Measurements from ENCODE around the gene SLC38A2. TPM values are rescaled to one million over a fixed set of nuclear protein-coding genes. Genes with fewer than 3 reads are reported as not detected.
A peak's percentile ranks its signal among the peaks of the same experiment; 100 is the strongest.
"Not testable (repeated sequence)": the region's sequence is repeated elsewhere in the genome, so short reads cannot be mapped to it uniquely, and the experiment has no call there.

The SLC38A2 gene
- total RNA-seq, 1 donor from 2014 or later = 144 TPM

DNA sequence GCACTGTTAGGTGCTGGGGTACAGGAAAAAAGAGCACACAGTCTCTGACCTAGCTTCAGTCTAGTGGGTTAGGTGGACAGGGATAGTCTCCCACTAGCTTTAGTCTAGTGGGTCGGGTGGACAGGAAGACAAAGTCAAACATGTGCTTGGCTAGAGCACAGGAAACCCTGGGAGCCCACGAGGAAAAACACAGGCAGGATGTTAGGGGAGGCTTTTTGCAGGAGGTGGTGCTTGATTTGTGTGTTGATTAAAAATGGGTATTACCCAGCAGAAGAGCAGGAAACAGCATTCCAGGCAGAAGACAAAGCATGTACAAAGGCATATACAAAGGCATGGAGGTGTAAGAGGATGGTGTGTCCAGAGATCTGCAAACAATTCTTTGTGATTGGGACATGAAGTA is 23.3 kb downstream of the SLC38A2 start:
- no peak overlapping the region for H3K4me3 ChIP-seq (ENCODE audit: low read length in 3 of 3)
- H3K9ac ChIP-seq (ENCODE audit: low read depth in 1 of 3, low read length in 3 of 3) = no peak overlapping the region
- no peak overlapping the region for H3K27ac ChIP-seq (ENCODE audit: low read depth, low read length)
- peaks cover 0 to 6% (median 6%) of the 10 kb centered on the region in 3 donors for H3K4me1 ChIP-seq (ENCODE audit: control insufficient read depth in 3 of 3, insufficient read depth in 3 of 3, low read length in 3 of 3)
- no peaks in the 10 kb centered on the region for H3K27me3 ChIP-seq (ENCODE audit: control insufficient read depth in 3 of 3, insufficient read depth in 3 of 3, low read length in 3 of 3)
- H3K36me3 ChIP-seq (ENCODE audit: control insufficient read depth in 3 of 3, insufficient read depth in 3 of 3, low read length in 3 of 3) = no peaks in the 10 kb centered on the region
- H3K9me3 ChIP-seq (ENCODE audit: control insufficient read depth in 3 of 3, low read length in 3 of 3) = no peaks in the 10 kb centered on the region

DNA sequence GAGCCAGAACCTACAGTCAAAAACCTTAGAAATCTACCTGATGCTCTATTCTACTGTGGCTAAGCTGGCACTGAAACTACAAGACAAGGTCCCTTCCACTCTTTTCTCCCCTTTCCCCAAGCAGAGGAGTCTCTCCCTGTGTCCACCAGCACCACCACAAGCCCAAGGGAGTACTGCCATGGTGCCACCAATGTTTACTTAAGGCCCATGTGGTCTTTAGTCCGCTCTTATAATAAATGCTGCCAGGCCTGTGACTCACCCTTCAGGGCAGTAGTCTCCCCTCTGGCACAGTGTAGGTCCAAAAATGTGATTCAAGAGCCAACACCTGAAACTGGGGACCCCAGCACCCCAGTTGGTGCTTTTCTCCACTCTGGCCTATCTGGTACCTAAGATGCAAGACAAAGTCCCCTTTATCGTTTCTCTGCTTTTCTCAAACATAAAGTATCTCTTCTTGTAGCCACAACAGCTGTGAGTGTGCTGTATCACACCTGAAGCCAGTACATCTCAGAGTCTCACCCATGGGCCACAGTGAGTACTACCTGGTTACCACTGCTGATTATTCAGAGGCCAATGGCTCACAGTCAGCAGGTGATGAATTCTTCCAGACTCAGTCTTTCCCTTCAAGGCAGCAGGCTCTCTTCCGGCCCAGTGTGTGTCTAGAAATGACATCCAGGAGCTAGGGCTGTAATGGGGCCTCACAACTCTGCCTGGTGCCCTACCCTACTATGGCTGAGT is 29.3 kb downstream of the SLC38A2 start:
- H3K27me3 ChIP-seq (ENCODE audit: control insufficient read depth in 3 of 3, insufficient read depth in 3 of 3, low read length in 3 of 3) = no peaks in the 10 kb centered on the region
- H3K27ac ChIP-seq (ENCODE audit: low read depth, low read length) = no peak overlapping the region
- peaks cover 0 to 5% (median 4%) of the 10 kb centered on the region in 3 donors for H3K4me1 ChIP-seq (ENCODE audit: control insufficient read depth in 3 of 3, insufficient read depth in 3 of 3, low read length in 3 of 3)
- H3K36me3 ChIP-seq (ENCODE audit: control insufficient read depth in 3 of 3, insufficient read depth in 3 of 3, low read length in 3 of 3) = no peaks in the 10 kb centered on the region
- H3K9me3 ChIP-seq (ENCODE audit: control insufficient read depth in 3 of 3, low read length in 3 of 3) = no peaks in the 10 kb centered on the region
- H3K9ac ChIP-seq (ENCODE audit: low read depth in 1 of 3, low read length in 3 of 3) = no peak overlapping the region
- H3K4me3 ChIP-seq (ENCODE audit: low read length in 3 of 3) = no peak overlapping the region

DNA sequence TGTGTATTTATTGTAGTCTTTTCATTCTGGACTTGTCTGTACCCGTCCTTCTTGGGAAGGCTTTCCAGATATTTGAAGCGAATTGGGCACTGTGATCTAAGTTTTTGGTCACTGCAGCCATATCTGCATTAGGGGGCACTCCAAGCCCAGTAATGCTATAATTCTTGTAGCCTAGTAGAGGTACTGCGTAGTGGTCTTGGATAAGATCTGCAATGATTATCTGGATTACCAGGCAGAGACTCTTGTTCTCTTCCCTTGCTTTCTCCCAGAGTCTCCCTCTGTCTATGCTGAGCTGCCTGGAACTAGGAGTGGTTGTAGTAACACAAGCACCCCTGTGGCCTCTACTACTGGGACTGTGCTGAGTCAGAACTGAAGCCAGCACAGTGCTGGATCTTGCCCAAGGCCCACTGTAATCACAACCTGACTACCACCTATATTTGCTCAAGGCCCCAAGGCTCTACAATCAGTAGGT is 30.0 kb downstream of the SLC38A2 start:
- H3K9ac ChIP-seq (ENCODE audit: low read depth in 1 of 3, low read length in 3 of 3) = no peak overlapping the region
- H3K4me1 ChIP-seq (ENCODE audit: control insufficient read depth in 3 of 3, insufficient read depth in 3 of 3, low read length in 3 of 3) = peaks cover 0 to 5% (median 4%) of the 10 kb centered on the region in 3 donors
- H3K27me3 ChIP-seq (ENCODE audit: control insufficient read depth in 3 of 3, insufficient read depth in 3 of 3, low read length in 3 of 3) = no peaks in the 10 kb centered on the region
- H3K9me3 ChIP-seq (ENCODE audit: control insufficient read depth in 3 of 3, low read length in 3 of 3) = no peaks in the 10 kb centered on the region
- H3K36me3 ChIP-seq (ENCODE audit: control insufficient read depth in 3 of 3, insufficient read depth in 3 of 3, low read length in 3 of 3) = no peaks in the 10 kb centered on the region
- H3K27ac ChIP-seq (ENCODE audit: low read depth, low read length) = no peak overlapping the region
- peak overlapping the region in 1 of 3 donors; percentile 21 for H3K4me3 ChIP-seq (ENCODE audit: low read length in 3 of 3)

DNA sequence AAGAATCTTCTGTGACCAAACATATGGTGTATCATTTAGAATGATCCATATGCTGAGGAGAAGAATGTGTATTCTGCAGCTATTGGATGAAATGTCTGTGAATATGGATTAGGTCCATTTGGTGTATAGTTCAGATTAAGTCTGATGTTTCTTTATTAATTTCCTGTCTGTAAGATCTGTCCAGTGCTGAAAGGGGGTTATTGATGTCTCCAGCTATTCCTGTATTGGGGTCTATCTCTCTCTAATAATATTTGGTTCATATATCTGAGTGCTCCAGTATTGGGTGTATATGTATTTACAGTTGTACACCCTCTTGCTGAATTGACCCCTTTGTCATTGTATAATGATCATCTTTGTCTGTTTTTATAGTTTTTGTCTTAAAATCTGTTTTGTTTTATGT is 33.5 kb downstream of the SLC38A2 start:
- H3K9ac ChIP-seq (ENCODE audit: low read depth in 1 of 3, low read length in 3 of 3) = no peak overlapping the region
- no peaks in the 10 kb centered on the region for H3K27me3 ChIP-seq (ENCODE audit: control insufficient read depth in 3 of 3, insufficient read depth in 3 of 3, low read length in 3 of 3)
- no peaks in the 10 kb centered on the region for H3K9me3 ChIP-seq (ENCODE audit: control insufficient read depth in 3 of 3, low read length in 3 of 3)
- no peak overlapping the region for H3K4me3 ChIP-seq (ENCODE audit: low read length in 3 of 3)
- peaks cover 0 to 5% (median 4%) of the 10 kb centered on the region in 3 donors for H3K4me1 ChIP-seq (ENCODE audit: control insufficient read depth in 3 of 3, insufficient read depth in 3 of 3, low read length in 3 of 3)
- H3K36me3 ChIP-seq (ENCODE audit: control insufficient read depth in 3 of 3, insufficient read depth in 3 of 3, low read length in 3 of 3) = no peaks in the 10 kb centered on the region
- no peak overlapping the region for H3K27ac ChIP-seq (ENCODE audit: low read depth, low read length)

DNA sequence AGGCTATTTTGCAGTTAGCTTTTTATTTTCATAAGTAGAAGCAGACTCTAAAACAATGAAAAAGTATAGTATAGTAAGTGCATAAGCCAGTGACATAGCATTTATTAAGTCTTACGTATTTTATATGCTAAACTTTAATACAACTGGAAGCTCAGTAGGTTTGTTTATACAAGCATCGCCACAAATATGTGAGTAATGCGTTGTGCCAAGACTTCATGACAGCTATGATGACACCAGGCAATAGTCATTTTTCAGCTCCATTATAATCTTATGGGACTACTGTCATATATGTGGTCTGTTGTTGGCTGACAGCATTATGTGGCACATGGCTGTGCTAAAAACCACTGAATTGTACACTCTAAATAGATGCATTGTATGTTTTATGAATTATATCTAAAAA is 40.3 kb downstream of the SLC38A2 start:
- Histone ChIP-seq H3K27ac (ENCODE audit: low read depth, low read length) (no peak overlapping the region), H3K9me3 (ENCODE audit: control insufficient read depth in 3 of 3, low read length in 3 of 3) (no peaks in the 10 kb centered on the region), H3K4me3 (ENCODE audit: low read length in 3 of 3) (no peak overlapping the region), H3K27me3 (ENCODE audit: control insufficient read depth in 3 of 3, insufficient read depth in 3 of 3, low read length in 3 of 3) (no peaks in the 10 kb centered on the region), H3K4me1 (ENCODE audit: control insufficient read depth in 3 of 3, insufficient read depth in 3 of 3, low read length in 3 of 3) (no peaks in the 10 kb centered on the region), H3K9ac (ENCODE audit: low read depth in 1 of 3, low read length in 3 of 3) (no peak overlapping the region), H3K36me3 (ENCODE audit: control insufficient read depth in 3 of 3, insufficient read depth in 3 of 3, low read length in 3 of 3) (no peaks in the 10 kb centered on the region)

DNA sequence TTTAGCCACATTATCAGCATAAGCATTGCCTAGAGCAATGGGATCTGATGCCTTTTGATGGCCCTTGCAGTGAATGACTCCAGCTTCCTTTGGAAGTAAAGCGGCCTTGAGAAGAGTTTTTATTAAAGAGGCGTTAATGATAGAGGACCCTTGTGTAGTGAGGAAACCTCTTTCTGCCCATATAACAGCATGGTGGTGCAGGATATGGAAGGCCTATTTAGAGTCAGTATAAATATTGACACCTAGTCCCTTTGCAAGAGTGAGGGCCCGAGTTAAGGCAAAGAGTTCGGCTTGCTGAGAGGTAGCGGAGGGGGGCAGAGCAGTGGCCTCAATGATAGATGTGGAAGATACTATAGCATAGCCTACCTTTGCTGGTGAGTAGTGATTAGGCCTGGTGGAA is 47.5 kb downstream of the SLC38A2 start:
- not testable (repeated sequence) for H3K27ac ChIP-seq (ENCODE audit: low read depth, low read length); H3K36me3 ChIP-seq (ENCODE audit: control insufficient read depth in 3 of 3, insufficient read depth in 3 of 3, low read length in 3 of 3); H3K4me1 ChIP-seq (ENCODE audit: control insufficient read depth in 3 of 3, insufficient read depth in 3 of 3, low read length in 3 of 3); H3K9me3 ChIP-seq (ENCODE audit: control insufficient read depth in 3 of 3, low read length in 3 of 3); H3K9ac ChIP-seq (ENCODE audit: low read depth in 1 of 3, low read length in 3 of 3); H3K27me3 ChIP-seq (ENCODE audit: control insufficient read depth in 3 of 3, insufficient read depth in 3 of 3, low read length in 3 of 3); H3K4me3 ChIP-seq (ENCODE audit: low read length in 3 of 3)

DNA sequence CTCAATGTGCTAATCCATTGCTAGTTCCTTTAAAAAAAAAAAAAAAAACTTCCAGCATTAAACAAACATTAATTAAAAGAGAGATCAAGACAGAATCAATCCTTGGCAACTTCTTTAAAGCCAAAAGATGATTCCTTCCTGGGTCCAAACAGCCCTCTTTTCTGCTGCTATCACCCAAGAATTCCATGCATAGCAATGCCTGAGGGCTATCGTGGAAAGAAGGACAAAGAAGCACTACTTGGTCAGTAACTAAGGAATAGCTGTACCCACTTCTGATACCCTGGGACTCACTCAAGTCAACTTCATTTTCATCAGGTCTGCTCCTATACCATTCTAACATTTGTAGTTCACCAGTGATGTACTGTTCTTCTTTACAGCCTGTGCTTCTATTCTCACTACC is 51.8 kb downstream of the SLC38A2 start:
- H3K27me3 ChIP-seq (ENCODE audit: control insufficient read depth in 3 of 3, insufficient read depth in 3 of 3, low read length in 3 of 3) = no peaks in the 10 kb centered on the region
- H3K9ac ChIP-seq (ENCODE audit: low read depth in 1 of 3, low read length in 3 of 3) = no peak overlapping the region
- H3K4me1 ChIP-seq (ENCODE audit: control insufficient read depth in 3 of 3, insufficient read depth in 3 of 3, low read length in 3 of 3) = no peaks in the 10 kb centered on the region
- no peak overlapping the region for H3K4me3 ChIP-seq (ENCODE audit: low read length in 3 of 3)
- no peaks in the 10 kb centered on the region for H3K9me3 ChIP-seq (ENCODE audit: control insufficient read depth in 3 of 3, low read length in 3 of 3)
- no peaks in the 10 kb centered on the region for H3K36me3 ChIP-seq (ENCODE audit: control insufficient read depth in 3 of 3, insufficient read depth in 3 of 3, low read length in 3 of 3)
- H3K27ac ChIP-seq (ENCODE audit: low read depth, low read length) = no peak overlapping the region

DNA sequence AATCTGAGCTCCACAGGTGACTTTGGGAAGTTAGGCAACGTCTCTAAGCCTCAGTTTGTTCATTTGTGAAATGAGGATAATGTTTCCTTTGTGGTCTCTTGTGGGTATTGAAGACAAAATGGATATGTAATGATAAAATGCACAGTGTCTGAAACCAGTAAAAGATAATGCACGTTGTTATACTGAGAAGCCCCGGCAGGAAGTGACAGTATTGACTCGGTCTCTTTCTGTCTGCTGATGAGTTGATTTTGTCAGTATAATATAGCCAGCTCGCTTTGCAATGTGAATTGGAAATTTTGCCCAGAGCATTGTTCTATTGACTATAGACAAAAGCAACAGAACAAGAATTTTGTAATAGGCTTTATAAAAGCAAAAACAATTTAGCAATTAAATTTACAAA is 54.5 kb downstream of the SLC38A2 start:
- no peaks in the 10 kb centered on the region for H3K4me1 ChIP-seq (ENCODE audit: control insufficient read depth in 3 of 3, insufficient read depth in 3 of 3, low read length in 3 of 3)
- no peaks in the 10 kb centered on the region for H3K9me3 ChIP-seq (ENCODE audit: control insufficient read depth in 3 of 3, low read length in 3 of 3)
- H3K27me3 ChIP-seq (ENCODE audit: control insufficient read depth in 3 of 3, insufficient read depth in 3 of 3, low read length in 3 of 3) = no peaks in the 10 kb centered on the region
- H3K9ac ChIP-seq (ENCODE audit: low read depth in 1 of 3, low read length in 3 of 3) = no peak overlapping the region
- H3K36me3 ChIP-seq (ENCODE audit: control insufficient read depth in 3 of 3, insufficient read depth in 3 of 3, low read length in 3 of 3) = no peaks in the 10 kb centered on the region
- no peak overlapping the region for H3K27ac ChIP-seq (ENCODE audit: low read depth, low read length)
- H3K4me3 ChIP-seq (ENCODE audit: low read length in 3 of 3) = no peak overlapping the region

Other genes starting within 250 kb of the SLC38A2 start
- gene SLC38A1, start 103.7 kb downstream of the SLC38A2 start, total RNA-seq = 63.2 TPM